Memory B cell (primary cell): Measurements from ENCODE around the gene CLMN.

Experiments used
- ATAC-seq: fragments of 150-1000 bp; cut with Tn5 transposase; 2 replicates; pipeline ENCODE4 v1.10.0; 2021; ENCODE audit warnings: low read depth, mild to moderate bottlenecking, moderate library complexity
- DNase-seq, 2 donors: peaks; one replicate each; pipeline ENCODE4 v3.0.0; 2022; ENCODE audit warnings: low spot score in 2 of 2
- H3K27ac Mint-ChIP-seq: one replicate; pipeline ENCODE4 v1.8.0; 2022; ENCODE audit warnings: mild to moderate bottlenecking, moderate library complexity, mixed read lengths
- H3K27me3 Mint-ChIP-seq: one replicate; pipeline ENCODE4 v1.8.0; 2022; ENCODE audit warnings: mixed read lengths
- H3K36me3 Mint-ChIP-seq: one replicate; pipeline ENCODE4 v1.8.0; 2022; ENCODE audit warnings: mild to moderate bottlenecking, mixed read lengths
- H3K4me1 Mint-ChIP-seq: one replicate; pipeline ENCODE4 v1.8.0; 2022; ENCODE audit warnings: mixed read lengths
- H3K4me3 Mint-ChIP-seq: one replicate; pipeline ENCODE4 v1.8.0; 2022; ENCODE audit warnings: mild to moderate bottlenecking, moderate library complexity, mixed read lengths
- H3K9me3 Mint-ChIP-seq: one replicate; pipeline ENCODE4 v1.8.0; 2022; ENCODE audit warnings: mixed read lengths

CLMN gene

GRCh38 chr14:95299271-95299670 is 20.4 kb downstream of the CLMN start:
- ATAC-seq: no peak
- H3K9me3 Mint-ChIP-seq: peaks cover 5% of the 10 kb centered on the region
- H3K36me3 Mint-ChIP-seq: peaks cover 15% of the 10 kb centered on the region
- H3K27me3 Mint-ChIP-seq: peaks cover 1% of the 10 kb centered on the region
- H3K4me1 Mint-ChIP-seq: peaks cover 59% of the 10 kb centered on the region
- no peak overlapping the region for H3K27ac Mint-ChIP-seq
- DNase-seq: no peak
- H3K4me3 Mint-ChIP-seq: peak overlapping the region; percentile 28

- DNase-seq (no peak), ATAC-seq (peak; percentile 75)
- peaks cover 5% of the 10 kb centered on the region for H3K9me3 Mint-ChIP-seq
- peaks cover 54% of the 10 kb centered on the region for H3K4me1 Mint-ChIP-seq
- H3K27me3 Mint-ChIP-seq: peaks cover 3% of the 10 kb centered on the region
- peak overlapping the region; percentile 22 for H3K27ac Mint-ChIP-seq
- H3K4me3 Mint-ChIP-seq: no peak overlapping the region
- H3K36me3 Mint-ChIP-seq: peaks cover 19% of the 10 kb centered on the region
Observed at GRCh38 chr14:95297832-95298231, 21.9 kb downstream of the CLMN start.

- Mint-ChIP-seq H3K9me3 (peaks cover 5% of the 10 kb centered on the region), H3K27me3 (peaks cover 3% of the 10 kb centered on the region), H3K4me1 (peaks cover 56% of the 10 kb centered on the region), H3K27ac (no peak overlapping the region), H3K36me3 (peaks cover 19% of the 10 kb centered on the region), H3K4me3 (no peak overlapping the region)
- no peak for ATAC-seq
- DNase-seq: no peak
Observed at GRCh38 chr14:95296966-95297365, 22.7 kb downstream of the CLMN start.

GRCh38 chr14:95295600-95296376 is 23.9 kb downstream of the CLMN start:
- Mint-ChIP-seq H3K27me3 (peaks cover 3% of the 10 kb centered on the region), H3K9me3 (peaks cover 5% of the 10 kb centered on the region), H3K27ac (no peak overlapping the region), H3K36me3 (peaks cover 19% of the 10 kb centered on the region), H3K4me1 (peaks cover 59% of the 10 kb centered on the region), H3K4me3 (no peak overlapping the region)
- no peak for ATAC-seq
- no peak for DNase-seq

GRCh38 chr14:95294834-95295599 is 24.7 kb downstream of the CLMN start:
- peaks cover 5% of the 10 kb centered on the region for H3K9me3 Mint-ChIP-seq
- H3K27ac Mint-ChIP-seq: no peak overlapping the region
- ATAC-seq (no peak), DNase-seq (no peak)
- H3K36me3 Mint-ChIP-seq: peaks cover 19% of the 10 kb centered on the region
- H3K27me3 Mint-ChIP-seq: peaks cover 3% of the 10 kb centered on the region
- H3K4me1 Mint-ChIP-seq: peaks cover 61% of the 10 kb centered on the region
- H3K4me3 Mint-ChIP-seq: no peak overlapping the region

- DNase-seq (no peak), ATAC-seq (no peak)
- no peak overlapping the region for H3K27ac Mint-ChIP-seq
- H3K36me3 Mint-ChIP-seq: peaks cover 19% of the 10 kb centered on the region
- H3K27me3 Mint-ChIP-seq: peaks cover 2% of the 10 kb centered on the region
- H3K4me3 Mint-ChIP-seq: no peak overlapping the region
- peaks cover 55% of the 10 kb centered on the region for H3K4me1 Mint-ChIP-seq
- H3K9me3 Mint-ChIP-seq: peaks cover 5% of the 10 kb centered on the region
Observed at GRCh38 chr14:95294320-95294719, 25.4 kb downstream of the CLMN start.

GRCh38 chr14:95293449-95293848 is 26.3 kb downstream of the CLMN start:
- H3K4me1 Mint-ChIP-seq: peaks cover 50% of the 10 kb centered on the region
- H3K36me3 Mint-ChIP-seq: peaks cover 24% of the 10 kb centered on the region
- H3K9me3 Mint-ChIP-seq: peaks cover 5% of the 10 kb centered on the region
- peak overlapping the region; percentile 29 for H3K27ac Mint-ChIP-seq
- no peak for DNase-seq
- no peak for ATAC-seq
- H3K27me3 Mint-ChIP-seq: peaks cover 1% of the 10 kb centered on the region
- no peak overlapping the region for H3K4me3 Mint-ChIP-seq

GRCh38 chr14:95292660-95293425 is 26.9 kb downstream of the CLMN start:
- DNase-seq: no peak
- Mint-ChIP-seq H3K4me3 (no peak overlapping the region), H3K27me3 (peaks cover 1% of the 10 kb centered on the region), H3K27ac (peak overlapping the region; percentile 29), H3K4me1 (peaks cover 49% of the 10 kb centered on the region), H3K36me3 (peaks cover 27% of the 10 kb centered on the region), H3K9me3 (peaks cover 5% of the 10 kb centered on the region)
- ATAC-seq: no peak

- peak overlapping the region; percentile 38 for H3K27ac Mint-ChIP-seq
- DNase-seq (no peak), ATAC-seq (no peak)
- H3K36me3 Mint-ChIP-seq: peaks cover 29% of the 10 kb centered on the region
- peaks cover 48% of the 10 kb centered on the region for H3K4me1 Mint-ChIP-seq
- H3K4me3 Mint-ChIP-seq: no peak overlapping the region
- peaks cover 5% of the 10 kb centered on the region for H3K9me3 Mint-ChIP-seq
- H3K27me3 Mint-ChIP-seq: peaks cover 1% of the 10 kb centered on the region
Observed at GRCh38 chr14:95291859-95292542, 27.7 kb downstream of the CLMN start.

- peaks cover 45% of the 10 kb centered on the region for H3K4me1 Mint-ChIP-seq
- no peak overlapping the region for H3K4me3 Mint-ChIP-seq
- peaks cover 3% of the 10 kb centered on the region for H3K9me3 Mint-ChIP-seq
- H3K36me3 Mint-ChIP-seq: peaks cover 25% of the 10 kb centered on the region
- H3K27ac Mint-ChIP-seq: no peak overlapping the region
- peaks cover 1% of the 10 kb centered on the region for H3K27me3 Mint-ChIP-seq
- no peak for DNase-seq
- peak; percentile 78 for ATAC-seq
Observed at GRCh38 chr14:95290871-95291431, 28.8 kb downstream of the CLMN start.

GRCh38 chr14:95290021-95290420 is 29.7 kb downstream of the CLMN start:
- Mint-ChIP-seq H3K4me3 (no peak overlapping the region), H3K27me3 (peaks cover 1% of the 10 kb centered on the region), H3K4me1 (peaks cover 44% of the 10 kb centered on the region), H3K36me3 (peaks cover 21% of the 10 kb centered on the region), H3K9me3 (peaks cover 2% of the 10 kb centered on the region), H3K27ac (peak overlapping the region; percentile 8)
- no peak for ATAC-seq
- DNase-seq: no peak

- H3K27ac Mint-ChIP-seq: no peak overlapping the region
- peaks cover 1% of the 10 kb centered on the region for H3K27me3 Mint-ChIP-seq
- no peak for DNase-seq
- ATAC-seq: no peak
- H3K4me1 Mint-ChIP-seq: peaks cover 41% of the 10 kb centered on the region
- H3K9me3 Mint-ChIP-seq: peaks cover 2% of the 10 kb centered on the region
- peaks cover 20% of the 10 kb centered on the region for H3K36me3 Mint-ChIP-seq
- H3K4me3 Mint-ChIP-seq: no peak overlapping the region
Observed at GRCh38 chr14:95289323-95290010, 30.2 kb downstream of the CLMN start.
